Stimulated activated CD4-positive, alpha-beta T cell treated with anti-CD3 and anti-CD28 coated beads, Interleukin-4, amount 100 ng/mL, for 24 hours (primary cell): ENCODE data around the gene MEX3D.
"Not testable (repeated sequence)": the region's sequence is repeated elsewhere in the genome, so short reads cannot be mapped to it uniquely, and the experiment has no call there.

Experiments used
- DNase-seq: peaks from one replicate; pipeline ENCODE4 v3.0.0-alpha.2; 2020

Gene MEX3D

GRCh38 chr19:1533510-1534150 is 34.5 kb downstream of the MEX3D start:
- no peak for DNase-seq

- DNase-seq: no peak
Observed at GRCh38 chr19:1532003-1532402, 36.1 kb downstream of the MEX3D start.

GRCh38 chr19:1531587-1531986 is 36.5 kb downstream of the MEX3D start:
- DNase-seq: no peak

GRCh38 chr19:1530856-1531255 is 37.3 kb downstream of the MEX3D start:
- DNase-seq: not testable (repeated sequence)

- DNase-seq: no peak
Observed at GRCh38 chr19:1529430-1529816, 38.7 kb downstream of the MEX3D start.

- no peak for DNase-seq
Observed at GRCh38 chr19:1528596-1529429, 39.3 kb downstream of the MEX3D start.

GRCh38 chr19:1527650-1528309 is 40.3 kb downstream of the MEX3D start:
- no peak for DNase-seq

- DNase-seq: no peak
Observed at GRCh38 chr19:1526979-1527649, 41.0 kb downstream of the MEX3D start.

- no peak for DNase-seq
Observed at GRCh38 chr19:1526066-1526778, 41.9 kb downstream of the MEX3D start.

- no peak for DNase-seq
Observed at GRCh38 chr19:1525343-1525742, 42.8 kb downstream of the MEX3D start.

- DNase-seq: no peak
Observed at GRCh38 chr19:1524972-1525325, 43.2 kb downstream of the MEX3D start.

GRCh38 chr19:1524287-1524971 is 43.7 kb downstream of the MEX3D start:
- DNase-seq: no peak

GRCh38 chr19:1523412-1524286 is 44.5 kb downstream of the MEX3D start, which contains the start of gene PLK5:
Gene PLK5 (plus strand): TSS chr19:1524077. CDS start chr19:1526997, 2,920 bp downstream.
- DNase-seq: no peak

- DNase-seq: no peak
Observed at GRCh38 chr19:1522838-1523237, 45.3 kb downstream of the MEX3D start.

- no peak for DNase-seq
Observed at GRCh38 chr19:1522061-1522460, 46.1 kb downstream of the MEX3D start.

GRCh38 chr19:1521636-1522035 is 46.5 kb downstream of the MEX3D start:
- no peak for DNase-seq

- DNase-seq: no peak
Observed at GRCh38 chr19:1520203-1520780, 47.8 kb downstream of the MEX3D start.

GRCh38 chr19:1519802-1520201 is 48.3 kb downstream of the MEX3D start:
- DNase-seq: not testable (repeated sequence)

GRCh38 chr19:1518471-1518870 is 49.7 kb downstream of the MEX3D start:
- DNase-seq: no peak

GRCh38 chr19:1516395-1516753 is 51.8 kb downstream of the MEX3D start:
- no peak for DNase-seq
